GM18505 (cell line): ENCODE data around the gene CPED1.
A peak's percentile ranks its signal among the peaks of the same experiment; 100 is the strongest.
"Not testable (repeated sequence)": the region's sequence is repeated elsewhere in the genome, so short reads cannot be mapped to it uniquely, and the experiment has no call there.

Experiments
- ATAC-seq: cut with Tn5 transposase; IDR thresholded peaks from one replicate; pipeline ENCODE4 v1.9.1; 2021; ENCODE audit not compliant: unreplicated experiment
- POLR2A ChIP-seq: IDR thresholded peaks from 4 replicates; pipeline ENCODE4 v1.6.1; 2011; ENCODE audit warnings: borderline replicate concordance; ENCODE audit not compliant: insufficient read depth, insufficient read length; ENCODE audit errors: extremely low read depth

The CPED1 gene

DNA sequence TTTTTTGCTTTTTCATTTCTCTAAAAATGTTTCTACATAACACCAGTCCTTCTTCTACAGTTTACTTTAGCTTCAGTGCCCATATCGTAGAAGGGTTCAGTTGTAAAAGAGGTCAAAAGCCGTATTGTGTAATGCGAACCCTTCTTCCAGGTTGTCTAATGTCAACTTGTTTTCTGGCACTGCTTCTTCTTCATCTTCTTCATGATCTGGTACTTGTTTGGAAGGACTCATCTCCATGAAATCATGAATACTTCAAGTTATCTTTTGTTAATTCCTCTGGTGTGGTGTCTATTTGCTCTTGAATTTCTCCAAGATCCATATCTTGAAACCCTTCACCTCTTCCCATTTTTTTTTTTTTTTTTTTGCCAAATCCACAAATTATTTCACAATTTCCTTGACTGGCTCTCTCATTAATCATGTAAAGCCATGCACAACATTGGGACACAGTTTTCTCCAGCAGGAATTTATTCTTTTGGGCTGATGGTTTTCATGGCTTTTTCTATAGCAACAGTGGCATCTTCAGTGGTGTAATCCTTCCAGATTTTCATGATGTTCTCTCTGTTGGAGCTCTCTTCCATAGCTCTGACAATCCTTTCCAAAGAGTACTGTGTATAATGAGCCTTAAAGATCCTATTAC is 85.1 kb downstream of the CPED1 start:
- no peak for ATAC-seq
- TF ChIP-seq POLR2A: no peak

DNA sequence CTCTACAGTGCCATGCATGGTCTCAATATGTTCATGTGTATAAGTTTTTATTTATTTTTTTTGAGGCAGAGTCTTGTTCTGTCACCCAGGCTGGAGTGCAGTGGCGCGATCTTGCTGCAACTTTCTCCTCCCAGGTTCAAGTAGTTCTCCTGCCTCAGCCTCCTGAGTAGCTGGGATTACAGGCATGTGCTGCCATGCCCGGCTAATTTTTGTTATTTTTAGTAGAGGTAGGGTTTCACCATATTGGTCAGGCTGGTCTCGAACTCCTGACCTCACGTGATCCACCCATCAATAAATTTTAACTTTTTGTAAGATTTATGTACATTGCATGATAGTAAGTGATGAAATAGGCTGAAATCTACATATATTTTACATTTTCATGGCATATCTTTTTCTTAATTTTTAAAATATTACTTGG is 86.9 kb downstream of the CPED1 start:
- not testable (repeated sequence) for ATAC-seq

DNA sequence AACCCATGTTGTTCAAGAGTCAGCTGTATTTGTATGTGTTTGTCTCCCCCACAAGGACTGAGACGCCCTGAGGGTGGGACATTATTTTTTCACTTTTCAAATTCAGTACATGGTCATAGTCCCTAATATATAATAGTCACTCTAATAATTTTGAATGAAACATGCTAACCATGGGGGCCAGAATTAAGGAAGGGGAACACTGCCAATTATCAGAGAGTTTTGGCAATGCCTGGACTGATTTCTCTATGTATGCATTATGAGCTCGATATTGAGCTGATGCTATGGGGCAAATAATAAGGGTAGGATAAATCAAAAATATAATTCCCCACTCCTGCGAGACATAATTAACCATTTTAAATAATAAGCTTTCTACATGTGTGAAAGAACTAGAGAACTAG is 87.4 kb downstream of the CPED1 start:
- no peak for TF ChIP-seq POLR2A
- ATAC-seq: no peak

DNA sequence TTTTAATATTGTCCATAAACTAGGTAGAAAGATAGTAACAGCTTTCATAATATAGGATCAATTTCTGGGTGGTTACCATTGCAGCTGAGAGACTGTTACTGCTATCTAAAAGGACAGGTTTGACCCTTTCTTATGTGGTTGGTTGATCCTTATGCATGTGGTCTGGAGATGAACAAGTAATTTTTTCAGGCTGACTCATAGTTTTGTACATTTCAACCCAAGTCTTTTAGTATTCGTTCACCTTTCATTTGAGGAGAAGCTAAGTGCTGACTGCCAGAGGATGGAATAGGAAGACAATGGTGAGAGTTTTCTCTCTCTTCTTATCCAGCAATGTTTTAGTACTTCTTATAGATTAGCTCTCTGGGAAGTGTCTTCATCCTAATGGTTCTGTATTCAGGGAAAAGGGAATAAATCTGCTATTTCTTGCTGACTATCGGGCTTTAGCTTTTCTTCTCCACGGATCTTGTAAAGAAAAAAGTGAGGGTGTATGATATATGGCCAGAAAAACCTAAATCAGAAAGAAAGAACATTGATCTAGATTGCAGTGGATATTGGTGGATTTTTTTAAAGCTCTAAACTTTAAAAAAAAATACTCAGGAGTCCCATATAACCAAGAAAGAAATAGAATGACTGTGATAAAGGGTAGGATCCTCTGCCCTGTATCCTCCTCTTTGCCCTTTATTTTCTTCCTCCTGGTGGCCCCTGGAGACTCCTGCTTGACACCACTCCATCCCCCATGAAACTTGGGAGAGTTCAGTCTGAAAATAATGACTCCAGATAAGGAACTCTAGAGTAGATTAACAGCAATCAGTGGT is 88.0 kb downstream of the CPED1 start:
- ATAC-seq: peak; percentile 58
- no peak for TF ChIP-seq POLR2A

DNA sequence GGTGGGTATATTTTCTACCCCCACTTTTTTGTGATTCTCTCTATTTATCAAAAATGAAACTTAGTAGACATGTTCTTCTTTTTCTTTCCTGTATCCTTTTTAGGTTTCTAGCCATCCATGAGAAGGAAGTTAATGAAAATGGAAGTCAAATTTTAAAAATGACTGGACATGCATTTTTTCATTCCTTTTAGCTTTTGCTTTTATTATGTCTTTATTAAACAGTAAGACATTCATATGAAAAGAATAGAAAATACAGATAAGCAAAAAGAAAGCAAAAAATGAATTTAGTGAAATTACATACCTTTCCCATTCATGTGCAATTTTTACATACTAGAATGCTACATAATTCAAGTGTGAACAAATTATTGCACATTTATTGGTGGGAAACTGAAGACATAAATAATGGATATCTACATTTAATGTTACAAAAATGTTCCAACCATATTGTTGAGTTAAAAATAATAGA is 88.7 kb downstream of the CPED1 start:
- no peak for TF ChIP-seq POLR2A
- no peak for ATAC-seq

DNA sequence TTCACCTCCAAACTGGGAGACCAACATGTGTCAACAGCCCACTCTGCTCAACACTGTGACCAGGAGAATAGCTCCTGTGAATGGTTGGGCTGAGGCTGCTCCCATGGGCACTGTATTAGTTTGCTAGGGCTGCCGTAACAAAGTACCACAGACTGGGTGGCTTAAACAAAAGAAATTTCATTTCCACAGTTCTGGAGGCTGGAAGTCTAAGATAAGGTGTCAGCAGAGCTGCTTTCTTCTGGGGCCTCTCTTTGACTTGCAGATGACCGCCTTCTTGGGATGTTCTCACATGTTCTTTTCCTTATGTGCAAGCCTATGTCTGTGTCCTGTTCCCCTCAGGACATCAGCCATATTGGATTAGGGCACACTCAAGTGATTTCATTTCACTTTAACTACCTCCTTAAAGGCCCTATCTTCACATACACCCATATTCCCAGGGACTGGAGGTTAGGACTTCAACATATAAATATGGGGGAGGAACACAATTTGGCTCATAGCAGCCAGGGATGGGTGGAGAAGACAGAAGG is 90.3 kb downstream of the CPED1 start:
- ATAC-seq: no peak
- no peak for TF ChIP-seq POLR2A

DNA sequence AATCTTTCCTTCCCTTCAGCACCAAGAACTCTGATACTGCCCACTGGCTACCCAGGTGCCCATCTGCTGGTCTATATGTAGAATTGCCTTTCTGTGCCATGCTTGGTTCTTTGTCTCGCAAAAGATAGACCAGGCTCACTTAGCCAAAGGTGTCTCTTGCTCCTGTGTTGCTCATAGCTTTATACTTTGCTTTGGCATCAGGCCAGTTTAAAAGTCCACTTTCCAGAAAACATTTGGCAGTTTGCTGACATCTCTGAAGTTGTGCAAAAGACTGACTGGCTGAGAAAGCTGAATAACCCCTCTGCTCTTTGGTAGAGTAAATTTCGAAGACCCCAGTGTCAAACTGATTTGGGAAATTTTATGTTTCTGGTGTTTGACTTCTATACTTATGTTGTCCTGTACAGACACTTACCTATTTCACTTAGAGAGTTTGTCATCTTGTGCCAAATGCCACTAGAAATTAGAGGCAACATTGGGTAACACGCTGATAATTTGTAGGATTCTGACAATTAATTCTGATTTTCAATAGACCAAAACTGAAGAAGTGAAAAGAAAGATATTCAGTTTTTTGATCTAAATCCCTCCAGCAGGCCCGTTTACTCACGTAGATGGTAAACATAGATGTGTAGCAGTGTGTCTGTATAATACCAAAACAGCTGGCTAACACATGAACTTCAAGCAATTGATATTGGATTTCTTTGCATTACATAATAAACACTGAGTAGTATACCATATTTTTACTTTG is 91.1 kb downstream of the CPED1 start:
- TF ChIP-seq POLR2A: no peak
- ATAC-seq: no peak

DNA sequence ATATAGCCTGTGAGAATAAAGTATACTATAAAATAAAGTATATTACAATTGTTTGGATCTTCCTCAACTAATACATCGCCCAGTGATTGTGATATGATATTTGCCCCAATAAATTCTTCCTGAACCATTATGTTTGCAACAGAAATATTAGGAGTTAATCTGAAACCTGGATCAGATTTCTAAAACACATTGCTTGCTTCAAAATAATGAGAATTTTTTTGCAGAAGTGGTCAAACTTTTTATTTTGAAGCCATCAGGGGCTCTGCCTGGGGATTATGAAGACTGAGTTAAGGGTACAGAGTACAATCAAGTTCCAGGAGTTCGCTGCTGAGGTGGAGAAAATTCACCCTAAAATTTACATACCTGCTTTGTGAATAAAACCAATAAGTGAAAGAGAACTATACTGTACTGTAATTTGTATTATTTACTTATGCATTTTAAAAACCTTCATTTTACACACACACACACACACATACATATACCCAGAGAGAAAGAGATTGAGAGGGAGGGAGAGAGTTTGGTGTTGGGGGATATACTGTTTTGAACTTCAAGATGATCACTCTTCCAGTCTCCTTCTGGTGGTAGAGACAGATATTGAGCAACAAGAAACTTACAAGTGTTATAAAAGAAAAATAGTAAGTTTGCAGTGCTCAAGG is 91.9 kb downstream of the CPED1 start:
- no peak for ATAC-seq
- TF ChIP-seq POLR2A: no peak

DNA sequence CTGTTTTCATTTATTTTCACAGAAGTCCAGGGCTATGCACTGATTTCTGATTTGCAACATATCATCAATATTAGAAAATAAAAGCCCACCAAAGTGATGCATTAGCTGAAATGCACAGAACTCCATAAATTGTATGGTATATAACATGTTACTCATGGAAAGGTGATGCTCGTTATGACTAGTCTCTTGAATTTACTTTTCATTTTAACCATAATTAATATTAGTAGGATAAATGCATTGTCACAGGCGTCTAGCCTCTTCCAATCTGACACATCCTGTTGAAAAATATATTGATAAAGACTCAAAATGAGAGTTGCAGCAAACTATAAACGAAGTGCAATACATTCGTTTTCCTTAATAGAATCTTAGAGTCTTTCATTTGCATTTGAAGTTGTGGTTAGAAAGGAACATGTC is 92.4 kb downstream of the CPED1 start:
- ATAC-seq: no peak
- TF ChIP-seq POLR2A: no peak

DNA sequence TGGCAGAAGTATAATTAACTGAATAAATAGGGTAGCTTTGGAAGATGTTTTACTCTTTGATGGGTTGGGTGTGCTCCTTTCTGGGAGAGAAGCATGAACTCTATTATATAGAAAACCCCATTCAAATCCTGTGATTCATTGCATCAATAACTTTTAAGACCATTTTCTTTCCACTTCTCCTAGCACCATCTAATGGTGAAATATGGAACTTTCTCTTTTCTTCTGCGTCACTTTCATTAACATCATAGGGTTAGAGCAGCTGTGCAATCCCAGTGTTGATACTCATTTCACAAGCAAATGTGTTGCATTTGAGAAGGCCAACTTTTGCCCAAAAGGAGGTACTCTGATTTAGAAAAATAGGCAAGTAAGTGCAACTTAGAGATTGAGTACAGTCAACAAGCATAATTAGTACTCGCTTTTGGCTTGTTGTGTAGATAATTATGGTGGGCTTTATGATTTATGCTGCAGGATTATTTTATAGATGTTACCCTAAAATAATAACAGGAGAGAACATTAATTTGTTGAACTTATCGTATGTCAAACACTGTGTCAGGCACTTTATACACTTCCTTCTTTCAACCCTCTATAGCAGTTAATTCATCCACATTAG is 92.9 kb downstream of the CPED1 start:
- ATAC-seq: peak; percentile 72
- no peak for TF ChIP-seq POLR2A

DNA sequence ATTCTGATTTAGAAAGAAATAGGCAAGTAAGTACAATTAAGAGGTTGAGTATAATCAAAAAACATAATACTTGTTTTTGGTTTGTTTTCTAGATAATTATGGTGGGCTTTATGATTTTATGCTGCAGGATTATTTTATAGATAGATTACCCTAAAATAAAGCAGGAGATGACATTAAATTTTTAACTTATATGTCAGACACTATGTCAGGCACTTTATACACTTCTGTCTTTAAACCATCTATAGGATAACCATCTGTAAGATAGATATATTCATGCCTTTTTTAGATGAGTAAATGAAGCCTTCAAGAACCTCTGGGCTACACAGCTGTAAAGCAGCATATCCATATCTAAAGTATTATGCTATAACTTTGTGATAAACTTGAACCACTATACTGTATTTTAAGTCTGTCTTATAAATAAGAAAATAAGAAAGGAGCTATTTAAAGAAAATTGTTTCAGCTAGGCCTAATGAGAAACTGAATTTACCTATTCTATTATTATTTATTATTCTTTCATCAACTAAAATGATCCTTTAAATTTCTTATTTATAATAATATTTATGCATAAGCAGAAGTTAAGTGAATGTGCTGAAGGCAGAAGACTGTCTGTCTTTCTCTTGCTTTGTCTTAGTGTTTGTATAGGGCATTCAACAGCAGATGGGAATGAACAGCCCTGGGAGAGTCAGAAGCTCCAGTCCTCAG is 94.0 kb downstream of the CPED1 start:
- no peak for TF ChIP-seq POLR2A
- no peak for ATAC-seq

DNA sequence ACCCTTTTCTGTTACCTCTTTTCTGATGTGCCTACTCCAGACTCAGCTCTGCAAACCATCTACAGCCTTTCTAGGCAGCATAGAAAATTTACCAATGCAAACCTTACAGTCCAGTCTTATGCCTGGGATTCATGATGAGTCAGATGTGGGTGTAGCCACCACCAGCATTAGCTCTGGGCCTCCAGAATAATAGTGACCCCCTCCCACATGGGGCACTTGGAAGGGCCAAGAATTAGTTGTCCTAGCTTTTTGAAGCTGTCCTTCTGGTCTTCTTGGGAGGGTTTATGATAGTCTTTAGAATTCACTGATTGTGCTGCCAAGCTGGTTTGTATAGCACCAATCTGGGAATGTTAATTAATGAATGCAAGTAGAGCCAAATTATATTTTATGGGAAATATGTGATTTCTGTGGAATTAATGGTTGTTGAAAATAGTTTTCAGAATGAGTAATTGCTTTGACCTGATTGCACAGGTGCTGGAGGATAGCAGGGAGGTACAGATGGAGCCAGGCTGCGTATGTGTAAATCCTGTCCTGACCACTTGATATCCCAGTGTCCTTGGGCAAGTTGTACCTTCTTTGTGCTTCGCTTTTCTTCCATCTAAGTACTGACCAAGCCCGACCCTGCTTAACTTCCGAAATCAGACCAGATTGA is 94.8 kb downstream of the CPED1 start:
- no peak for TF ChIP-seq POLR2A
- no peak for ATAC-seq
